ENCODE data around the gene WNT8B.

Gene WNT8B

GRCh38 chr10:100468978-100469377 is 6.2 kb downstream of the WNT8B start:
- no peaks in the 10 kb centered on the region for H3K4me1 ChIP-seq (ENCODE audit: insufficient read depth, low read length, severe bottlenecking)
- H4K20me1 ChIP-seq (ENCODE audit: insufficient read depth, low read length), result no peaks in the 10 kb centered on the region
- no peaks in the 10 kb centered on the region for H3K27me3 ChIP-seq (ENCODE audit: insufficient read depth, low read length)
- H3K9me3 ChIP-seq (ENCODE audit: low read length), result no peaks in the 10 kb centered on the region
- H3K36me3 ChIP-seq (ENCODE audit: insufficient read depth, low read length), result no peaks in the 10 kb centered on the region
- H3K27ac ChIP-seq (ENCODE audit: low read depth, low read length, poor library complexity, severe bottlenecking), result no peak overlapping the region
- H3F3A ChIP-seq (ENCODE audit: insufficient read depth, low read length), result no peaks in the 10 kb centered on the region
- H3K4me2 ChIP-seq (ENCODE audit: low read length), result no peak overlapping the region
- no peak overlapping the region for H2AFZ ChIP-seq (ENCODE audit: low read length)
- no peak overlapping the region for H3K9ac ChIP-seq (ENCODE audit: low read length)
- H3K79me2 ChIP-seq (ENCODE audit: insufficient read depth, low read length), result no peaks in the 10 kb centered on the region
- TF ChIP-seq EZH2 (IDR thresholded peaks at IDR 0.05; ENCODE audit: borderline replicate concordance, low read length) (no peak), CTCF (IDR thresholded peaks at IDR 0.05; ENCODE audit: low read length) (no peak)
- H3K4me3 ChIP-seq (ENCODE audit: low read depth, low read length, poor library complexity, severe bottlenecking), result no peak overlapping the region
- no peaks in the 10 kb centered on the region for H3K9me2 ChIP-seq (ENCODE audit: low read depth, low read length)

- Histone ChIP-seq H3K27me3 (ENCODE audit: insufficient read depth, low read length) (no peaks in the 10 kb centered on the region), H3K9ac (ENCODE audit: low read length) (no peak overlapping the region)
- TF ChIP-seq CTCF (IDR thresholded peaks at IDR 0.05; ENCODE audit: low read length) (no peak), EZH2 (IDR thresholded peaks at IDR 0.05; ENCODE audit: borderline replicate concordance, low read length) (no peak)
Measured at GRCh38 chr10:100469756-100470155, 6.9 kb downstream of the WNT8B start.

GRCh38 chr10:100470367-100470766 is 7.6 kb downstream of the WNT8B start:
- Histone ChIP-seq H3K79me2 (ENCODE audit: insufficient read depth, low read length) (no peaks in the 10 kb centered on the region), H3K4me2 (ENCODE audit: low read length) (no peak overlapping the region), H3K27me3 (ENCODE audit: insufficient read depth, low read length) (no peaks in the 10 kb centered on the region), H2AFZ (ENCODE audit: low read length) (no peak overlapping the region), H3F3A (ENCODE audit: insufficient read depth, low read length) (no peaks in the 10 kb centered on the region), H3K4me3 (ENCODE audit: low read depth, low read length, poor library complexity, severe bottlenecking) (no peak overlapping the region), H3K36me3 (ENCODE audit: insufficient read depth, low read length) (no peaks in the 10 kb centered on the region), H3K9me3 (ENCODE audit: low read length) (no peaks in the 10 kb centered on the region), H3K4me1 (ENCODE audit: insufficient read depth, low read length, severe bottlenecking) (no peaks in the 10 kb centered on the region), H4K20me1 (ENCODE audit: insufficient read depth, low read length) (no peaks in the 10 kb centered on the region), H3K27ac (ENCODE audit: low read depth, low read length, poor library complexity, severe bottlenecking) (no peak overlapping the region), H3K9me2 (ENCODE audit: low read depth, low read length) (no peaks in the 10 kb centered on the region), H3K9ac (ENCODE audit: low read length) (no peak overlapping the region)
- TF ChIP-seq EZH2 (IDR thresholded peaks at IDR 0.05; ENCODE audit: borderline replicate concordance, low read length) (no peak), CTCF (IDR thresholded peaks at IDR 0.05; ENCODE audit: low read length) (no peak)

More at GRCh38 chr10:100469756-100470155, 6.9 kb downstream of the WNT8B start:
- H2AFZ ChIP-seq (ENCODE audit: low read length), result no peak overlapping the region
- H3K4me3 ChIP-seq (ENCODE audit: low read depth, low read length, poor library complexity, severe bottlenecking), result no peak overlapping the region
- no peaks in the 10 kb centered on the region for H4K20me1 ChIP-seq (ENCODE audit: insufficient read depth, low read length)
- H3K4me1 ChIP-seq (ENCODE audit: insufficient read depth, low read length, severe bottlenecking), result no peaks in the 10 kb centered on the region
- H3K4me2 ChIP-seq (ENCODE audit: low read length), result no peak overlapping the region
- H3K27ac ChIP-seq (ENCODE audit: low read depth, low read length, poor library complexity, severe bottlenecking), result no peak overlapping the region
- H3K9me2 ChIP-seq (ENCODE audit: low read depth, low read length), result no peaks in the 10 kb centered on the region
- H3K79me2 ChIP-seq (ENCODE audit: insufficient read depth, low read length), result no peaks in the 10 kb centered on the region
- no peaks in the 10 kb centered on the region for H3F3A ChIP-seq (ENCODE audit: insufficient read depth, low read length)
- H3K9me3 ChIP-seq (ENCODE audit: low read length), result no peaks in the 10 kb centered on the region
- H3K36me3 ChIP-seq (ENCODE audit: insufficient read depth, low read length), result no peaks in the 10 kb centered on the region
